ENCODE results near the gene FSD1L.

- TF ChIP-seq TAF1 (IDR thresholded peaks at IDR 0.05; ENCODE audit: borderline replicate concordance, insufficient read depth, low read length) (no peak), REST (IDR thresholded peaks at IDR 0.05; ENCODE audit: insufficient read depth in 1 of 2, low read depth in 2 of 2, low read length in 2 of 2) (no peak), POLR2AphosphoS5 (IDR thresholded peaks at IDR 0.05; ENCODE audit: low read depth, low read length) (no peak), SIN3A (IDR thresholded peaks at IDR 0.05; ENCODE audit: borderline replicate concordance, insufficient read depth, low read length) (no peak)
Observed at GRCh38 chr9:105497704-105498103, 49.9 kb downstream of the FSD1L start.

Measured in PFSK-1 (cell line).